GM13976 (cell line): ENCODE results near the gene LYPD3.
"Not testable (repeated sequence)": the region's sequence is repeated elsewhere in the genome, so short reads cannot be mapped to it uniquely, and the experiment has no call there.

Experiments used
- DNase-seq: peaks from one replicate; pipeline ENCODE4 v3.0.0; 2012; ENCODE audit warnings: low spot score
- CTCF ChIP-seq: IDR thresholded peaks from 2 replicates; pipeline ENCODE4 v1.5.1; 2012; ENCODE audit warnings: borderline replicate concordance, mild to moderate bottlenecking; ENCODE audit not compliant: insufficient read depth; ENCODE audit errors: extremely low read depth, missing control alignments, control extremely low read depth
- in situ Hi-C: fragments of 300-500 bp; cut with MboI; formaldehyde crosslinking; loops from one replicate; pipeline ENCODE4 v1.12.0; 2022; ENCODE audit warnings: low sequenced_read_pairs, mixed read lengths, inconsistent platforms; ENCODE audit not compliant: unreplicated experiment

The LYPD3 gene

GRCh38 chr19:43438291-43439031 lies 26.9 kb downstream of the LYPD3 start:
- in situ Hi-C loops: no loop called here
- TF ChIP-seq CTCF: no peak
- no peak for DNase-seq

- no peak for TF ChIP-seq CTCF
- DNase-seq: no peak
- in situ Hi-C loops: no loop called here
These were observed 27.7 kb downstream of the LYPD3 start for GRCh38 chr19:43437712-43438111.

GRCh38 chr19:43437284-43437683 lies 28.1 kb downstream of the LYPD3 start:
- in situ Hi-C loops, DNase-seq: not testable (repeated sequence)

- TF ChIP-seq CTCF: no peak
- DNase-seq: no peak
- in situ Hi-C loops: no loop called here
These were observed 29.6 kb downstream of the LYPD3 start for GRCh38 chr19:43435775-43436174.

- in situ Hi-C loops: no loop called here
- no peak for DNase-seq
- no peak for TF ChIP-seq CTCF
These were observed 31.7 kb downstream of the LYPD3 start for GRCh38 chr19:43433689-43434088.

- in situ Hi-C loops: no loop called here
- no peak for TF ChIP-seq CTCF
- DNase-seq: no peak
These were observed 32.1 kb downstream of the LYPD3 start for GRCh38 chr19:43433358-43433673.

- TF ChIP-seq CTCF: no peak
- DNase-seq: no peak
- in situ Hi-C loops: no loop called here
These were observed 34.4 kb downstream of the LYPD3 start for GRCh38 chr19:43430976-43431375.
